GM19238 (cell line): ENCODE measurements around the gene CD3G.

Experiments used
- DNase-seq: peaks from one replicate; pipeline ENCODE4 v3.0.0; 2011; ENCODE audit warnings: low spot score; ENCODE audit not compliant: insufficient read length

Gene CD3G

GRCh38 chr11:118322721-118323120 is 21.4 kb upstream of the CD3G start:
- no peak for DNase-seq

- no peak for DNase-seq
These were observed 18.9 kb upstream of the CD3G start for GRCh38 chr11:118325283-118325682.

GRCh38 chr11:118328745-118329144 is 15.4 kb upstream of the CD3G start:
- no peak for DNase-seq

GRCh38 chr11:118334745-118335144 is 9.4 kb upstream of the CD3G start:
- DNase-seq: no peak

GRCh38 chr11:118338637-118339061 is 5.5 kb upstream of the CD3G start:
- no peak for DNase-seq

GRCh38 chr11:118339281-118339961 is 4.7 kb upstream of the CD3G start:
- DNase-seq: no peak

GRCh38 chr11:118340449-118340848 is 3.7 kb upstream of the CD3G start:
- no peak for DNase-seq

- DNase-seq: no peak
These were observed 2.9 kb upstream of the CD3G start for GRCh38 chr11:118341261-118341660.

- no peak for DNase-seq
These were observed 2.2 kb upstream of the CD3G start for GRCh38 chr11:118341815-118342489.

- no peak for DNase-seq
These were observed 1.5 kb upstream of the CD3G start, which contains the start of gene CD3D for GRCh38 chr11:118342503-118343161. CD3D (minus strand) TSS chr11:118342705; CDS start chr11:118342607, 98 bp downstream.

GRCh38 chr11:118343248-118343647 is 896 bp upstream of the CD3G start:
- DNase-seq: no peak

- no peak for DNase-seq
These were observed 5.3 kb downstream of the CD3G start for GRCh38 chr11:118349475-118349874.

GRCh38 chr11:118353084-118353710 is 9.1 kb downstream of the CD3G start:
- no peak for DNase-seq

- DNase-seq: no peak
These were observed 13.9 kb downstream of the CD3G start for GRCh38 chr11:118358071-118358470.

GRCh38 chr11:118359295-118359958 is 15.3 kb downstream of the CD3G start, which contains the start of gene UBE4A:
UBE4A (plus strand) TSS chr11:118359600; CDS start chr11:118365081, 5,481 bp downstream.
- peak; percentile 75 for DNase-seq

- no peak for DNase-seq
These were observed 20.9 kb downstream of the CD3G start for GRCh38 chr11:118364956-118365615.

- DNase-seq: no peak
These were observed 22.1 kb downstream of the CD3G start for GRCh38 chr11:118366287-118366686.

- no peak for DNase-seq
These were observed 26.6 kb downstream of the CD3G start for GRCh38 chr11:118370774-118371173.

GRCh38 chr11:118373263-118373662 is 29.1 kb downstream of the CD3G start:
- DNase-seq: no peak

- DNase-seq: no peak
These were observed 29.7 kb downstream of the CD3G start for GRCh38 chr11:118373871-118374270.

- no peak for DNase-seq
These were observed 30.6 kb downstream of the CD3G start for GRCh38 chr11:118374729-118375128.
